HG02678 (cell line): ENCODE data around the gene LRRC8D.

Experiments
- ATAC-seq: cut with Tn5 transposase; IDR thresholded peaks from one replicate; pipeline ENCODE4 v1.9.1; 2021; ENCODE audit warnings: mild to moderate bottlenecking, moderate library complexity; ENCODE audit not compliant: unreplicated experiment

The LRRC8D gene

GRCh38 chr1:89934461-89934860 lies 113.6 kb downstream of the LRRC8D start:
- no peak for ATAC-seq

GRCh38 chr1:89935235-89935634 lies 114.4 kb downstream of the LRRC8D start:
- no peak for ATAC-seq

GRCh38 chr1:89936694-89937093 lies 115.9 kb downstream of the LRRC8D start:
- ATAC-seq = no peak

GRCh38 chr1:89938171-89939055 lies 117.6 kb downstream of the LRRC8D start:
- no peak for ATAC-seq

- no peak for ATAC-seq
These were observed 118.3 kb downstream of the LRRC8D start for GRCh38 chr1:89939059-89939570.

- ATAC-seq = no peak
These were observed 119.0 kb downstream of the LRRC8D start for GRCh38 chr1:89939693-89940438.

- peak; percentile 43 for ATAC-seq
These were observed 120.4 kb downstream of the LRRC8D start for GRCh38 chr1:89941110-89941766.

GRCh38 chr1:89942014-89942413 lies 121.2 kb downstream of the LRRC8D start:
- no peak for ATAC-seq

GRCh38 chr1:89942825-89943658 lies 122.2 kb downstream of the LRRC8D start:
- no peak for ATAC-seq

GRCh38 chr1:89943846-89944781 lies 123.3 kb downstream of the LRRC8D start:
- ATAC-seq = no peak

GRCh38 chr1:89945852-89946476 lies 125.1 kb downstream of the LRRC8D start:
- peak; percentile 83 for ATAC-seq

- no peak for ATAC-seq
These were observed 125.7 kb downstream of the LRRC8D start for GRCh38 chr1:89946532-89946931.

GRCh38 chr1:89948722-89949345 lies 128.0 kb downstream of the LRRC8D start:
- no peak for ATAC-seq

- ATAC-seq = no peak
These were observed 129.3 kb downstream of the LRRC8D start for GRCh38 chr1:89949991-89950624.

- ATAC-seq = no peak
These were observed 129.9 kb downstream of the LRRC8D start for GRCh38 chr1:89950703-89951102.

- no peak for ATAC-seq
These were observed 131.2 kb downstream of the LRRC8D start for GRCh38 chr1:89951766-89952604.

GRCh38 chr1:89952605-89953130 lies 131.8 kb downstream of the LRRC8D start:
- ATAC-seq = peak; percentile 11
